Small intestine (tissue), 7 donors: ENCODE results near the gene GTPBP6. TPM values are rescaled to one million over a fixed set of nuclear protein-coding genes. Genes with fewer than 3 reads are reported as not detected.
"Not testable (repeated sequence)": the region's sequence is repeated elsewhere in the genome, so short reads cannot be mapped to it uniquely, and the experiment has no call there.

ENCODE experiments used
- DNase-seq, 2 donors: peaks; one replicate each; pipeline versions ENCODE4 v3.0.0 to v3.0.0-alpha.2; 2013
- FAIRE-seq: peaks from 2 replicates; lab custom pipeline; 2012; peaks lifted over from hg19 to GRCh38; lab: Jason Lieb, UNC
- H3K27ac ChIP-seq, 3 donors: one replicate each; pipeline ENCODE4 v1.5.1; 2013; ENCODE audit warnings: low read length in 2 of 3, mild to moderate bottlenecking in 2 of 3, control low read depth in 1 of 3, inconsistent platforms in 1 of 3, low read depth in 1 of 3, moderate library complexity in 1 of 3
- H3K27me3 ChIP-seq, 3 donors: one replicate each; pipeline ENCODE4 v1.6.1; 2013; ENCODE audit warnings: low read length in 3 of 3, inconsistent platforms in 1 of 3; ENCODE audit not compliant: control insufficient read depth in 3 of 3, insufficient read depth in 3 of 3
- H3K36me3 ChIP-seq, 3 donors: one replicate each; pipeline ENCODE4 v1.6.1; 2013; ENCODE audit warnings: low read length in 3 of 3, inconsistent platforms in 1 of 3, low read depth in 1 of 3, mild to moderate bottlenecking in 1 of 3, moderate library complexity in 1 of 3; ENCODE audit not compliant: control insufficient read depth in 3 of 3, insufficient read depth in 2 of 3
- H3K4me1 ChIP-seq, 3 donors: one replicate each; pipeline ENCODE4 v1.6.1; 2013; ENCODE audit warnings: low read length in 2 of 3, inconsistent platforms in 1 of 3, low read depth in 1 of 3, mild to moderate bottlenecking in 1 of 3, moderate library complexity in 1 of 3; ENCODE audit not compliant: control insufficient read depth in 3 of 3, insufficient read depth in 2 of 3
- H3K4me3 ChIP-seq, 3 donors: one replicate each; pipeline ENCODE4 v1.5.1; 2013; ENCODE audit warnings: low read length in 3 of 3, control low read depth in 1 of 3, inconsistent platforms in 1 of 3, low read depth in 1 of 3, mild to moderate bottlenecking in 1 of 3, moderate library complexity in 1 of 3
- H3K9me3 ChIP-seq, 2 donors: one replicate each; pipeline ENCODE4 v1.6.1; 2013; ENCODE audit warnings: low read depth in 1 of 2, low read length in 1 of 2; ENCODE audit not compliant: control insufficient read depth in 2 of 2, insufficient read depth in 1 of 2
- WGBS, 3 donors: extraction: QIAGEN DNeasy Blood & Tissue Kit; methylation state at CpG; one replicate each; pipeline ENCODE4 v1.1.7; 2013; 5-methylcytosine and 5-hydroxymethylcytosine counted together
- polyA plus RNA-seq, 4 donors: library from polyadenylated mRNA; stranded (reverse) in 3 of 4; unstranded in 1 of 4; fragments of 200-250 nt in 3 of 4; fragments of 120-200 nt in 1 of 4; gene quantifications; one replicate each; pipeline versions ENCODE4 v1.2.1 to v1.2.3, GENCODE V29; 2013
- donor health status: healthy with polysubstance abuse.
- donor health status: control.
- donor health status: control.
- donor health status: Bipolar disorder and iron deficiency.
- donor health status: healthy.

Gene GTPBP6
- polyA plus RNA-seq, 4 donors, result 34.9 to 69.7 (median 44.8) TPM

- DNase-seq (peak in 1 of 2 donors; percentile 67), FAIRE-seq (no peak)
- H3K4me3 ChIP-seq, result no peak overlapping the region
- peaks cover 0 to 8% (median 0%) of the 10 kb centered on the region in 3 donors for H3K4me1 ChIP-seq
- no peaks in the 10 kb centered on the region for H3K36me3 ChIP-seq
- peak overlapping the region in 1 of 3 donors; percentile 16 for H3K27ac ChIP-seq
- 27 to 58% (median 45%) methylated on average over 13 of the region's 13 CpGs for WGBS, 3 donors
- H3K9me3 ChIP-seq, result no peaks in the 10 kb centered on the region
- no peaks in the 10 kb centered on the region for H3K27me3 ChIP-seq
Measured at GRCh38 chrX:262381-262909, 56.2 kb downstream of the GTPBP6 start.

- 66 to 77% (median 70%) methylated on average over 12 of the region's 12 CpGs for WGBS, 3 donors
- Histone ChIP-seq H3K27ac (no peak overlapping the region), H3K4me3 (no peak overlapping the region), H3K9me3 (no peaks in the 10 kb centered on the region), H3K4me1 (peaks cover 0 to 8% (median 0%) of the 10 kb centered on the region in 3 donors), H3K27me3 (no peaks in the 10 kb centered on the region), H3K36me3 (no peaks in the 10 kb centered on the region)
- DNase-seq, result peak in 1 of 2 donors; percentile 16
- no peak for FAIRE-seq
Measured at GRCh38 chrX:261919-262352, 56.7 kb downstream of the GTPBP6 start.

- 69 to 87% (median 75%) methylated on average over 25 to 32 of the region's 32 CpGs for WGBS, 3 donors
- no peaks in the 10 kb centered on the region for H3K27me3 ChIP-seq
- peaks cover 0 to 8% (median 0%) of the 10 kb centered on the region in 3 donors for H3K4me1 ChIP-seq
- no peak for FAIRE-seq
- H3K36me3 ChIP-seq, result no peaks in the 10 kb centered on the region
- no peak overlapping the region for H3K27ac ChIP-seq
- H3K4me3 ChIP-seq, result no peak overlapping the region
- no peaks in the 10 kb centered on the region for H3K9me3 ChIP-seq
- peak in 1 of 2 donors; percentile 16 for DNase-seq
Measured at GRCh38 chrX:261167-261918, 57.3 kb downstream of the GTPBP6 start.

GRCh38 chrX:259692-260355 lies 58.8 kb downstream of the GTPBP6 start:
- Histone ChIP-seq H3K4me3 (no peak overlapping the region), H3K4me1 (peaks cover 0 to 8% (median 0%) of the 10 kb centered on the region in 3 donors), H3K9me3 (no peaks in the 10 kb centered on the region), H3K27ac (no peak overlapping the region), H3K27me3 (no peaks in the 10 kb centered on the region), H3K36me3 (no peaks in the 10 kb centered on the region)
- WGBS, 3 donors, result 35 to 64% (median 50%) methylated on average over 21 of the region's 21 CpGs
- FAIRE-seq, result no peak
- peak in 1 of 2 donors; percentile 2 for DNase-seq

DNA sequence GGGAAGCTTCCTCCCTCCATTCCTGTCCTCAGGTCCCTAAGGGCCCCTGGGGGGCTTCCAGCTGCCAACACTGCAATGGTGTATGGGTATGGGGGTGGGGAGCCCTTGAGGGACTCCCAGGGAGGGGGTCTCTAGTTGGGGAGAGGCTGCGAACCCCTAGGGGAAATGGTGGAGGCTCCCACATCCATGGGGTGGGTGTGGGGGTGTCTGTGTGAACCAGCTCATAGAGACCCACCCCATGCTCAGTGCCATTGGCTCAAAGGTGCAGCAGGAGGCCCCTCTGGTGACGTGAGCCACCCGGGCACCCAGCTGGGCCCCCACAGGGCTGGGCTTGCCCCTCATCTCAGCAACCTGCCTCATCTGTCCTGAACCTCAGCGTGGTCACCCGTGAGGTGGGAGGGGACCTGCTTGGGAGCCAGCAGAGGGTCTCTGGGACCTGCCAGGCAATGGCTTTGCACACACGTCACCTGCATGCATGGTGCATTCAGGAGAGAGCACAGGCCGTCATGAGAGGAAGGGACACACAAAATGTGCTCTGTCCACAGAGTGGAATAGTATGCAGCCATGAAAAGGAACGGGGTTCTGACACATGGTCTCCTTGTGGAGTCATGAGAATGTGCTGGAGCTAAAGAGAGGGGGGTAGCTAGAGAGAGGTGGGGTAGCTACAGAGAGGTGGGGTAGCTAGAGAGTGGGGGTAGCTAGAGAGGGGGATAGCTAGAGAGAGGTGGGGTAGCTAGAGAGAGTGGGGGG lies 60.1 kb downstream of the GTPBP6 start:
- no peak overlapping the region for H3K4me3 ChIP-seq
- DNase-seq (no peak), FAIRE-seq (no peak)
- 82 to 90% (median 84%) methylated on average over 8 of the region's 8 CpGs for WGBS, 3 donors
- no peak overlapping the region for H3K27ac ChIP-seq
- peaks cover 0 to 1% of the 10 kb centered on the region in 2 donors for H3K9me3 ChIP-seq
- H3K4me1 ChIP-seq, result peaks cover 0 to 8% (median 0%) of the 10 kb centered on the region in 3 donors
- no peaks in the 10 kb centered on the region for H3K36me3 ChIP-seq
- no peaks in the 10 kb centered on the region for H3K27me3 ChIP-seq

GRCh38 chrX:257681-258289 lies 60.8 kb downstream of the GTPBP6 start:
- DNase-seq, result peak in 1 of 2 donors; percentile 0
- H3K4me1 ChIP-seq, result peaks cover 0 to 8% (median 0%) of the 10 kb centered on the region in 3 donors
- H3K9me3 ChIP-seq, result peaks cover 0 to 5% of the 10 kb centered on the region in 2 donors
- WGBS, 3 donors, result 73 to 82% (median 76%) methylated on average over 18 to 21 of the region's 21 CpGs
- no peak overlapping the region for H3K4me3 ChIP-seq
- no peak overlapping the region for H3K27ac ChIP-seq
- no peak for FAIRE-seq
- H3K27me3 ChIP-seq, result no peaks in the 10 kb centered on the region
- no peaks in the 10 kb centered on the region for H3K36me3 ChIP-seq

- not testable (repeated sequence) for FAIRE-seq, H3K36me3 ChIP-seq, H3K27me3 ChIP-seq, H3K4me3 ChIP-seq, DNase-seq, H3K9me3 ChIP-seq, H3K27ac ChIP-seq, H3K4me1 ChIP-seq
- WGBS, 3 donors, result 58 to 86% (median 75%) methylated on average over 14 of the region's 14 CpGs
Measured at GRCh38 chrX:257054-257453, 61.5 kb downstream of the GTPBP6 start.
